ENCODE measurements around the gene PELO. TPM values are rescaled to one million over a fixed set of nuclear protein-coding genes. Genes with fewer than 3 reads are reported as not detected.
A peak's percentile ranks its signal among the peaks of the same experiment; 100 is the strongest.
"Not testable (repeated sequence)": the region's sequence is repeated elsewhere in the genome, so short reads cannot be mapped to it uniquely, and the experiment has no call there.

PELO gene
- 10 to 100 TPM; 11.4 to 12.8 TPM for total RNA-seq

DNA sequence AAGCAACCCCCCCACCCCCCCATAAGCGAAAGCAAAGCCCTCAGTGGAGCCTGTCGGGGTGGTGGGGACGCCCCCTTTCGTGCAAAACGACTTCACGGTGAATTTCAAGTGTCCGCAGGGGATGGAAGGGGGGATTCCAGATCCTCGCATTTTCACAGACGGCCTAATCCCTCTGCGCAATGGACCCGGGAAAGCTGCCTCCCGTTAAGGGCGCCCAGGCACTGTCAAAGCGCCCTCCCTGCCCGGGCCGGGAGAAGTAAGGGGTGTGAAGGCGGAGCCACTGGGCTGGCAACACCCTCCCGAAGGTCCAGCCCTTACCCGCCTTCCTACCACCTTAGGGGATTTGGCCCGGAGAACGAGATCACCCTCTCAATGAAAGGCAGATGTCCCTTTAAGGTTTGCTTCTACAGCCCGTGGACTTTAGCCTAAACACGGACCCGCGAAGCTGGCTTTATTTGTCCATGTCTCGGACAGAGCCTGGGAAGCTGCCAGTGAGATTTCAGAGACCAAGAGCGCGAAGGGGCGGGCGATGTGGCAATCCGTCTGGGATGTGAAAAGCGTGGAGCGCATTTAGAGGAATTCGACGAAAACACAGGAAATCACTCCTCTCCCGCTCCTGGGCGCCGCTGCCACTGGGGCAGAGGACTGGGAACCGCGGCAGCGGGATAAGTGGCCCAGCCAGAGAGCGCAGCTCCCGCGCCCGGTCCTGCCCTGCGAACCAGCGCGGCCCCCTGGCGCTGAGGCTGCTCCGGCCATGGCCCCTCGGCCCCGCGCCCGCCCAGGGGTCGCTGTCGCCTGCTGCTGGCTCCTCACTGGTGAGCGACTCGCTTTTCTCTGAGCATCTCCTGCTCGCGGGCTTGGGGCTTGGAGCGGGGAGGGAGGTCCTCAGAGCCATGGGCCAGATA, at the start of gene PELO, which contains the start of gene ITGA1:
TSS of gene PELO (plus strand) at position 317 of the 905 bp plus-strand sequence. CDS start 12,479 bp downstream, outside the sequence.
TSS of gene ITGA1 (plus strand) at position 317 of the 905 bp plus-strand sequence. CDS start at position 755, 438 bp downstream.
- no peaks in the 10 kb centered on the region for H3K36me3 Mint-ChIP-seq (ENCODE audit: low read depth)
- no peaks in the 10 kb centered on the region for H3K9me3 Mint-ChIP-seq
- H3K4me1 Mint-ChIP-seq (ENCODE audit: low read depth): peaks cover 15% of the 10 kb centered on the region

DNA sequence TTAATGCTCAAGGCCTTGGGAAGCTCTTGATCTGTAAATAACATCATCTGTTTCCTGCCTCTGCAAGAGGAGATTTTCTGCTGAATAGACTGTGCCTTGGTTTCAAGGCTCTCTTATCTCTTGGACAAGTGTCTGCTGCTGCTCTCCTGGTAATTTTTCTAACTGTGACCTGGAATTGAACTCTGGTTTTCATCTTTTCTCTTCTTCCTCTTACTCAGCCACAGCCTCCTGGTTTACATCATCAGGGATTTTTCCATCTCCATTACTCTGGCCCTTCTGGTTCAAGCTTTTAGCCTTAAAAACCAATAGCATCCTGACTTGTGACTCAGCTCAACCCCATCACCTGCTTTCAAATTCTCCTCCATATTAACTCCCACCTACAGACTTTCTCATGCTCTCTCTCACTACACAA, 49.6 kb upstream of the PELO start:
- Mint-ChIP-seq H3K36me3 (ENCODE audit: low read depth) (peaks cover 1% of the 10 kb centered on the region), H3K27me3 (ENCODE audit: low read depth) (no peaks in the 10 kb centered on the region), H3K4me1 (ENCODE audit: low read depth) (peaks cover 32% of the 10 kb centered on the region), H3K9me3 (peaks cover 5% of the 10 kb centered on the region), H3K4me3 (no peak overlapping the region), H3K27ac (no peak overlapping the region)
- CTCF ChIA-PET: interaction anchor here (0.9 to 1.7 kb wide), 4 partner anchors 12 to 177 kb away, joined by 3 to 5 read pairs (median 4); no protein-coding TSS in a partner anchor
- DNase-seq: no peak
- intact Hi-C loops (cut with micrococcal nuclease): no loop called here

More for the DNA sequence above, at the start of gene PELO, which contains the start of gene ITGA1:
- peak; percentile 79 for DNase-seq
- CTCF ChIA-PET: interaction anchor here (0.6 to 2.2 kb wide), 5 partner anchors 11 to 137 kb away, joined by 3 to 11 read pairs (median 7); no protein-coding TSS in a partner anchor
- Mint-ChIP-seq H3K27me3 (ENCODE audit: low read depth) (peaks cover 4% of the 10 kb centered on the region), H3K27ac (peak within 1 kb of the TSS; percentile 44), H3K4me3 (peak within 1 kb of the TSS; percentile 84)
- intact Hi-C loops (cut with micrococcal nuclease): loop anchor here (1.0 to 5.0 kb wide), 9 partner anchors 12 to 308 kb away; no protein-coding TSS in a partner anchor

- CTCF ChIA-PET: no interaction called here
- Mint-ChIP-seq H3K9me3 (peaks cover 5% of the 10 kb centered on the region), H3K4me1 (ENCODE audit: low read depth) (peaks cover 49% of the 10 kb centered on the region), H3K36me3 (ENCODE audit: low read depth) (peaks cover 1% of the 10 kb centered on the region), H3K27me3 (ENCODE audit: low read depth) (no peaks in the 10 kb centered on the region), H3K27ac (no peak overlapping the region), H3K4me3 (no peak overlapping the region)
- intact Hi-C loops (cut with micrococcal nuclease): no loop called here
- DNase-seq: no peak
These were observed 47.7 kb upstream of the PELO start for GRCh38 chr5:52740007-52740406.

- CTCF ChIA-PET: interaction anchor here (0.7 kb wide), 1 partner anchor 52 kb away, joined by 3 read pairs; no protein-coding TSS in a partner anchor
- no peaks in the 10 kb centered on the region for H3K9me3 Mint-ChIP-seq
- H3K4me3 Mint-ChIP-seq: no peak overlapping the region
- peaks cover 51% of the 10 kb centered on the region for H3K4me1 Mint-ChIP-seq (ENCODE audit: low read depth)
- no peaks in the 10 kb centered on the region for H3K36me3 Mint-ChIP-seq (ENCODE audit: low read depth)
- intact Hi-C loops (cut with micrococcal nuclease): loop anchor here (1.0 kb wide), 1 partner anchor 18 kb away; no protein-coding TSS in a partner anchor
- H3K27ac Mint-ChIP-seq: peak overlapping the region; percentile 5
- DNase-seq: no peak
- H3K27me3 Mint-ChIP-seq (ENCODE audit: low read depth): no peaks in the 10 kb centered on the region
These were observed 44.7 kb upstream of the PELO start for GRCh38 chr5:52743012-52743411.

GRCh38 chr5:52743529-52743928, 44.2 kb upstream of the PELO start:
- H3K27me3 Mint-ChIP-seq (ENCODE audit: low read depth): no peaks in the 10 kb centered on the region
- intact Hi-C loops (cut with micrococcal nuclease): loop anchor here (1.0 kb wide), 1 partner anchor 18 kb away; no protein-coding TSS in a partner anchor
- CTCF ChIA-PET: interaction anchor here (0.7 kb wide), 1 partner anchor 53 kb away, joined by 3 read pairs; no protein-coding TSS in a partner anchor
- no peaks in the 10 kb centered on the region for H3K36me3 Mint-ChIP-seq (ENCODE audit: low read depth)
- peaks cover 47% of the 10 kb centered on the region for H3K4me1 Mint-ChIP-seq (ENCODE audit: low read depth)
- H3K4me3 Mint-ChIP-seq: no peak overlapping the region
- DNase-seq: no peak
- no peaks in the 10 kb centered on the region for H3K9me3 Mint-ChIP-seq
- H3K27ac Mint-ChIP-seq: peak overlapping the region; percentile 32

DNA sequence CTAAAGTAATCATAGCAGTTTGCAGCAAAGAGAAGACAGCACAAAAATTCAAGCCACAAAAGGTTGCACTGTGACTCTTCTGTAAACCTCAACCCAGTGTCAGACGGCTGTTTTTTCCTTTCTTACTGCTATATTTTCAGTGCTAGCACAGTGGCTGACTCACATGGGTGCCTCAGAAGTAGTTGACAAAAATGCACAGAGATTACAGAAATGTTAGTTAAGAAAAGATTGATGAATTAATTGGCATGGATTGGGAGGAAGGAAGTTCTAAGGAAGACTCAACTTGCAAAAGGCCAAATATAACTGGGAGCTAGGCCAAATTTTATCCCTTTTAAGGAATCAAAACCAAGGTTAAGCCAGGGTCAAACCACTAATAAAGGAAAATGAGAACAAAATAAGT, 43.7 kb upstream of the PELO start:
- Mint-ChIP-seq H3K27ac (peak overlapping the region; percentile 32), H3K36me3 (ENCODE audit: low read depth) (no peaks in the 10 kb centered on the region), H3K4me3 (no peak overlapping the region), H3K4me1 (ENCODE audit: low read depth) (peaks cover 44% of the 10 kb centered on the region), H3K9me3 (no peaks in the 10 kb centered on the region), H3K27me3 (ENCODE audit: low read depth) (no peaks in the 10 kb centered on the region)
- peak; percentile 66 for DNase-seq
- CTCF ChIA-PET: no interaction called here
- intact Hi-C loops (cut with micrococcal nuclease): loop anchor here (1.0 kb wide), 4 partner anchors 17 to 56 kb away; partner anchors contain the start of genes ITGA1 and PELO

GRCh38 chr5:52744867-52745458, 42.8 kb upstream of the PELO start:
- DNase-seq; H3K9me3 Mint-ChIP-seq; H3K27me3 Mint-ChIP-seq (ENCODE audit: low read depth); H3K4me3 Mint-ChIP-seq; CTCF ChIA-PET; H3K36me3 Mint-ChIP-seq (ENCODE audit: low read depth); H3K27ac Mint-ChIP-seq: not testable (repeated sequence)
- peaks cover 39% of the 10 kb centered on the region for H3K4me1 Mint-ChIP-seq (ENCODE audit: low read depth)
- intact Hi-C loops (cut with micrococcal nuclease): loop anchor here (1.0 kb wide), 4 partner anchors 20 to 55 kb away; partner anchors contain the start of genes ITGA1 and PELO

- Mint-ChIP-seq H3K27ac (no peak overlapping the region), H3K4me1 (ENCODE audit: low read depth) (peaks cover 36% of the 10 kb centered on the region), H3K36me3 (ENCODE audit: low read depth) (no peaks in the 10 kb centered on the region), H3K4me3 (no peak overlapping the region), H3K9me3 (no peaks in the 10 kb centered on the region), H3K27me3 (ENCODE audit: low read depth) (no peaks in the 10 kb centered on the region)
- intact Hi-C loops (cut with micrococcal nuclease): no loop called here
- CTCF ChIA-PET: no interaction called here
- no peak for DNase-seq
These were observed 41.2 kb upstream of the PELO start for GRCh38 chr5:52746539-52746938.

DNA sequence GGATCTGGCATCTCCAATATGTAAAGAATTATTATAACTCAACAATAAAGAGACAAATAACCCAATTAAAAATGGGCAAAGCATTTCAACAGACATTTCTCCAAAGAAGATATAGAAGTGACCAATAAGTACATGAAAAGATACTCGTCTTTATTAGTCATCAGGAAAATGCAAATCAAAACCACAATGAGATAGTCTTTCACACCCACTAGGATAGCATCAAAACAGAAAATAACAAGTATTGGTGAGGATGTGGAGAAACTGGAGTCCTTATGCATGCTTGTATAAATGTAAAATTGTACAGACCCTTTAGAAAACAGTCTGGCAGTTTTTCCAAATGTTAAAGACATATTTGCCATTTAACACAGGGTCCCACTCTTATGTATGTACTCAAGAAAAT, 39.1 kb upstream of the PELO start:
- Mint-ChIP-seq H3K27ac (no peak overlapping the region), H3K9me3 (no peaks in the 10 kb centered on the region), H3K4me1 (ENCODE audit: low read depth) (peaks cover 19% of the 10 kb centered on the region), H3K4me3 (no peak overlapping the region), H3K36me3 (ENCODE audit: low read depth) (no peaks in the 10 kb centered on the region), H3K27me3 (ENCODE audit: low read depth) (no peaks in the 10 kb centered on the region)
- DNase-seq: no peak
- CTCF ChIA-PET: no interaction called here
- intact Hi-C loops (cut with micrococcal nuclease): no loop called here

DNA sequence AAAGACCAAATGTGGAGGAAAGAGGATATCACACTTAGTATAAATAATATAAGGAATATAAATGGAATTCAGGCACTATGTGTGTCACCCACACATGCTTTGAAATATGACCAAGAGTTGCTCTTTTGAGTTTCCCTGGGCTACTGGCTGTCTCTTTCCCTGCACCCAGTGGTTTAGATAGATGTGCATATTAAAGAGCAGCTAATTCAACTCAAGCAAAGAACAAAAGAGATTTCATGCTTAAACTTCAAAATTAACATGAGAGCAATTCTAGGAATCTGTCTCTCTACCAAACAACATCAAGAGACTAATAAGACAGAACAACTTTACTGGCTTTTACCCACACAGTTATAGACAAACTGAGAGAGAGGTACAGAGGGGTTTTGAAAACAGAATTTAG, 38.0 kb upstream of the PELO start:
- H3K27ac Mint-ChIP-seq: no peak overlapping the region
- no peaks in the 10 kb centered on the region for H3K9me3 Mint-ChIP-seq
- H3K27me3 Mint-ChIP-seq (ENCODE audit: low read depth): no peaks in the 10 kb centered on the region
- no peak for DNase-seq
- intact Hi-C loops (cut with micrococcal nuclease): loop anchor here (1.0 kb wide), 1 partner anchor 11 kb away; no protein-coding TSS in a partner anchor
- H3K4me3 Mint-ChIP-seq: no peak overlapping the region
- CTCF ChIA-PET: interaction anchor here (0.8 kb wide), 1 partner anchor 32 kb away, joined by 4 read pairs; no protein-coding TSS in a partner anchor
- H3K36me3 Mint-ChIP-seq (ENCODE audit: low read depth): no peaks in the 10 kb centered on the region
- peaks cover 11% of the 10 kb centered on the region for H3K4me1 Mint-ChIP-seq (ENCODE audit: low read depth)

GRCh38 chr5:52751137-52751536, 36.6 kb upstream of the PELO start:
- Mint-ChIP-seq H3K4me1 (ENCODE audit: low read depth) (peaks cover 2% of the 10 kb centered on the region), H3K27me3 (ENCODE audit: low read depth) (no peaks in the 10 kb centered on the region), H3K9me3 (no peaks in the 10 kb centered on the region), H3K27ac (no peak overlapping the region), H3K4me3 (no peak overlapping the region), H3K36me3 (ENCODE audit: low read depth) (no peaks in the 10 kb centered on the region)
- intact Hi-C loops (cut with micrococcal nuclease): no loop called here
- DNase-seq: no peak
- CTCF ChIA-PET: no interaction called here

- H3K36me3 Mint-ChIP-seq (ENCODE audit: low read depth): no peaks in the 10 kb centered on the region
- no peaks in the 10 kb centered on the region for H3K27me3 Mint-ChIP-seq (ENCODE audit: low read depth)
- CTCF ChIA-PET: interaction anchor here (0.6 to 1.3 kb wide), 3 partner anchors 15 to 552 kb away, joined by 3 to 4 read pairs (median 3); no protein-coding TSS in a partner anchor
- DNase-seq: no peak
- no peak overlapping the region for H3K27ac Mint-ChIP-seq
- H3K4me3 Mint-ChIP-seq: no peak overlapping the region
- peaks cover 3% of the 10 kb centered on the region for H3K4me1 Mint-ChIP-seq (ENCODE audit: low read depth)
- intact Hi-C loops (cut with micrococcal nuclease): no loop called here
- no peaks in the 10 kb centered on the region for H3K9me3 Mint-ChIP-seq
These were observed 33.7 kb upstream of the PELO start for GRCh38 chr5:52754051-52754450.

Data from activated naive CD4-positive, alpha-beta T cell treated with anti-CD3 and anti-CD28 coated beads for 36 hours (primary cell).